GM21786 (cell line): ENCODE measurements around the gene ERICH2.
"Not testable (repeated sequence)": the region's sequence is repeated elsewhere in the genome, so short reads cannot be mapped to it uniquely, and the experiment has no call there.

Experiments used
- ATAC-seq: cut with Tn5 transposase; IDR thresholded peaks from one replicate; pipeline ENCODE4 v1.9.1; 2021; ENCODE audit not compliant: unreplicated experiment

ERICH2 gene, protein sequence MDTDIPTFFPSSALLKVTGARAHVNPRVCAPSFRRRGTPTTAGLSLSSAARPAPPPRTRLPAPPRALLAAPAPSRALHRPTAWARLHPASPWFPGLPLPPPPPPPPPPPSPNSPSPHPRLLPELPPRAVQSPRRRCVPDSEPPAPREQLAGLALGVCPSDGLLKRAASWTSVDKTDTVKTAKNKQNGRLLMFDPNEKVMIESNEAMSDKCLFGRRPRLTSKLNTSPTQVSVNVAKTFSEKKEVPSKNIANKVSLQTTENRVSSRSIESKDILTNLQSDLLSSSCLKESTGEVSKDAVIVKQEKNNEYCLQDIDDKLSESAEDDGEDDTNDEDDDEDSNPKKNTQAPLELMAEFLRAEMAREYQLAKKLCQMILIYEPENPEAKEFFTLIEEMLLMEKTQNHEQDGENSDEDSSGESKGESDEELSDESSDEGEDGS

GRCh38 chr2:170770008-170770605, at the start of gene ERICH2:
TSS of gene ERICH2 (plus strand) at chr2:170770378. CDS start at chr2:170770682, 304 bp downstream.
- ATAC-seq = peak; percentile 49

GRCh38 chr2:170721678-170722077, 48.5 kb upstream of the ERICH2 start:
- ATAC-seq = no peak

GRCh38 chr2:170722301-170722700, 47.9 kb upstream of the ERICH2 start:
- no peak for ATAC-seq

DNA sequence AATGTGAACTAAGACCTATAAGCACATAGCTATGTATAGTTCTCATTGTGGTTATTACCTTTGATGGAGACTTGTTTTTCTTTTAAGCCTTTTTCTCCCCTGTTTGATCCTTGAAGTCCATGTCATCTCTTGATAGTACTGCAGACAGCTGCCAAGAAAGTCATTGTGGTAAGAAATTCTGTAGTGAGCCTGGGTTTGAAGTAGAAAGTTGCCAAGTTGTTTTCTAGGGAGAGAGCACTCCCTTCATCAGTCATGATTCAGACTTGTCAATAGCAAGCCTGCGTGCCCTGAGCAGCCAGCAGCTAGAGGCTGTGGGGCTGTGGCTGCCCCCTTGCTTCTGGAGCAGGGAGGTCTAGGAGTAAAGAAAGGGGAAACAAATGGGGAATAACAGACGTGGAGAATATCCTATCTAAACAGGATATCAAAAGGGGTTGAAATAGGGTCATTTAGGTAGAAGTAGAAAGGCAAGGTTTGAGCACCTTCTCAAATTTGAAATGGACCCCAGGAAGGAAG, 46.7 kb upstream of the ERICH2 start:
- ATAC-seq = no peak

DNA sequence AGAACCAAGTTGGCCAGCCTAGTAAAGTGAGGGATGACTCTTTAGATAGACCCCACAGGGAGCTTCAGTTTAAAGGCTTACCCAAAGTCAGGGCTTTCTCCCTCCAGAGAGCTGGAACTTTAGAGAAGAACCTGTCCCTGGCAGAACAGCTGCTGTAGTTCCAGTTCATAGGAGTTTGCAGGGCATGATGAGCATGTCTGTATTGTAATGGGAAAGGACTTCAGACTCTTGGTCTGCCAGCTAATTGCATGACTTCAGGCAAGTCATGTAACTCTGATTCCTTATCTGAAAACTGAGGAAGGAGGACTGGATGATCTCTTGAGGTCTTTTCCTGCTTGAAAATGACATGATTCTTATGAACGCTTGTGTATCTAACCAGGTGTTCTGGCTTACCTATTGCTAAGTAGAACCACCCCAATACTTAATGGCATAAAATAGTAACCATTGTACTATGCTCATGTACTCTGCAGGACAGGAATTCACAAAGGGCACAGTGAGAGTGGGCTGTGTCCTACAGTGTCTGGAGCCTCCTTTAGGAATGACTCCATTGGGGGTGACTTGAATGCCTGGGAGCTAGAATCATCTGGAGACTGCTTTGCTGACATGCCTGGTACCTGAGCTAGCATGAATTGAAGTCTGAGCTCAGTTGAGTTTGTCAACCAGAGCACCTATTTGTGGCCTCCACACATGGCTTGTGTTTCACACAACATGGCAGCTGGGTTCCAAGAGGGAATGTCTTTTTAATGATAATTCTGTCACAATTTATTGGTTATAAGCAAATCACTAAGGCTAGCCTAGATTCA, 36.2 kb upstream of the ERICH2 start:
- ATAC-seq = no peak

GRCh38 chr2:170734601-170735000, 35.6 kb upstream of the ERICH2 start:
- ATAC-seq = not testable (repeated sequence)

- no peak for ATAC-seq
Observed at GRCh38 chr2:170736628-170737027, 33.5 kb upstream of the ERICH2 start.

GRCh38 chr2:170737406-170737805, 32.8 kb upstream of the ERICH2 start:
- no peak for ATAC-seq

- no peak for ATAC-seq
Observed at GRCh38 chr2:170737821-170738220, 32.4 kb upstream of the ERICH2 start.

DNA sequence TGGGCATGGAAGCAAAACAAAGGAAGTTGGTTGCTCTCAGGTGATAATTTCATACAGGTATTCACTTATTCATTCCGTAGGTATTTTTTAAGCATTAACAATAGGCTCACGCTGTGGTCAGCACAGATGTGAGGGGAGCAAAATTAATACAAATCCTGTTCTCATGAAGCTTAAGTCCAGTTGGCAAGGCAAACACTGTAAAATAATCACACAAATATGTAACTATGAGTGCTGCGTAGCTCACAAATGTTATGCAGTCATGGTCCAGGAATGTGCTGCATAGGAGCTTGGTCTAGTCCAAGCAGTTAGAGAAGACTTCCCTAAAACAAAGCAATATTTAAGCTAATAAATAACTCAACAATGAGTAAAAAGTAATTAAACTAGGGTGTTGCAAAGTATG, 31.1 kb upstream of the ERICH2 start:
- no peak for ATAC-seq

DNA sequence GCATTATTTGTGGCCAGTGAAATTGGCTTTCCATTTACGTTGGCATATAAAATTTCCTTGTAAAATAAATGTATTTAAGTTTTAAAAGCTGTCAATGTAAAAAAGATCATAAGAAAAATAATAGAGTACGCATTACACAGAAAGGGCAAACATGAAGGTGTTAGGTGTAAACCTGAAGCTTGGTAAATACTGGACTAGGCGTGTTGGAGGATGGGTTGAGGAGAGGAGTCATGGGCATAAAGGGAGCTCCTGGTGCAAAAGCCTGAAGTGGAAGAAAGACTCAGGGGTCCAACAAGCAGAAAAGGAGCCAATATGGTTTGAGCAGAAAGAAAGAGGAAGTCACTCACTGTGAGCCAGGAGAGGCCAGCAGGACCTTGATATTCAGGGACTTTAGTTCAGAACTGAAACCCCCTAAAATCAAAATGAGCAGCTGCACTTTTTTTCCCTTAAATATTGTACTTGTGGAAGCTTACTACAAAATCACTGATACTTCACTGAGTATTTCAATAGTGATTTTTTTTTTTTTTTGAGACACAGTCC, 30.6 kb upstream of the ERICH2 start:
- no peak for ATAC-seq

DNA sequence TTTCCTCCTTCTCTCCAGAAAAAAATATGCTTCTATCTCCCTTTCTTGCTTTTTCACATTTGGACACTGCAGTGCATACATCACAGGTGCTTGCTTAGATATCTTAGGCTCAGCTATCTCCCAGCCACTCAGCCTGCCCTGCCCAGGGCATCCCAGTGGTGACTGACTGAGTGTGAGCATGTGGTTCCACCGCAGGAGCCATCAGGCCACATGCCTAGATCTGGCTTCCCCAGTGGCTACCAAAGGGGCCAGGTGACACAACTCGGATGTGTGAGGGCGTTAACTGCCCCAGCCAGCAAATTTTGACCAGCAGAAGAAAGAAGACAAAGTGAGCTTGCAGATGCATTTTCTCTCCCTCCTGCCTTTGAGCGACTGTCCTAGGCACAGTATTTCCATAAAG, 29.5 kb upstream of the ERICH2 start:
- ATAC-seq = no peak

DNA sequence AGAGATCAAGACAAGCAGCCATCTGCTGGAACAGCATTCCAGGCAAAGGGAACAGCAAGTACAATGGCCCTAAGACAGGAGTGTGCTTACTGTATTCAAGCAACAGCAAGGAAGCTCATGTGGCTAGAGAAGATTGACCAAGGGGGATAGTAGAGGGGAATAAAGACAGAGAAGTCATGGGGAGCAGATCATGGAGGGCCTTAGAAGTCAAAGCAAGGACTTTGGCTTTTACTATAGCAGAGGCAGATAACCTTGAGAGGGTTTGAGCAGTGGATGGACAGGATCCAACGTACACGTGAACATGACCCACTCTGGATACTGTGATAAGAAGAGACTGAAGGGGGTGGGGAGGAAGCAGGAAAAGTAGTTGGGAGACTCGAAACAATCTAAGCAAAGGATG, 28.2 kb upstream of the ERICH2 start:
- no peak for ATAC-seq

GRCh38 chr2:170742896-170743529, 27.2 kb upstream of the ERICH2 start:
- no peak for ATAC-seq

DNA sequence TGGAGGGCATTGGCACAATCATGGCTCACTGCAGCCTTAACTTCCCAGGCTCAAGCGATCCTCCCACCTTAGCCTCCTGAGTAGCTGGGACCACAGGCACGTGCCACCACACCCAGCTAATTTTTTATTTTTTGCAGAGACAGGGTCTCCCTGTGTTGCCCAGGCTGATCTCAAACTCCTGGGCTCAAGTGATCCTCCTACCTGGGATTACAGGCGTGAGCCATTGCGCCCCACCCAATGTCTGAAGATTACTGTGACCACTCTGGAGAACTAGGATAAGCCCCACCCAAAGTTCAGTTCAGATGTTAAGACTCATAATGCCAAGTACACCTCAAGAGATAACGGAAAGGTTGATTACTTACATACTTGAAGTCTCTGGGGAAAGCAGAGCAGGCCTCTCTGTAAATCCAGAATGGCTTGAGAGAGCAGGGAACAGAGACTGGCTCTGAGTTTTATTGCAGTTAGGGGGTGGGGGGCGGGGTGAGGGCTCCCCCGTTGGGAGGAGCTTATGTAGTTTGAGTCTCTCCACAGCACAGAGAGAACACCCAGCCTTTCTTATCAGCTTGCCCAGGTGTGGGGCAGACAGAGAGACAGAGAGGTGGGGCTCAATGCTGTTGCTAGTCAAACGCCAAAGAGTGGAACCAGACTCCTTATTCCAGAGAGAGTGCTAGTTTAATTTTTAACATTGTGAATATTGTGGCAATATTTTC, 26.5 kb upstream of the ERICH2 start:
- ATAC-seq = no peak

DNA sequence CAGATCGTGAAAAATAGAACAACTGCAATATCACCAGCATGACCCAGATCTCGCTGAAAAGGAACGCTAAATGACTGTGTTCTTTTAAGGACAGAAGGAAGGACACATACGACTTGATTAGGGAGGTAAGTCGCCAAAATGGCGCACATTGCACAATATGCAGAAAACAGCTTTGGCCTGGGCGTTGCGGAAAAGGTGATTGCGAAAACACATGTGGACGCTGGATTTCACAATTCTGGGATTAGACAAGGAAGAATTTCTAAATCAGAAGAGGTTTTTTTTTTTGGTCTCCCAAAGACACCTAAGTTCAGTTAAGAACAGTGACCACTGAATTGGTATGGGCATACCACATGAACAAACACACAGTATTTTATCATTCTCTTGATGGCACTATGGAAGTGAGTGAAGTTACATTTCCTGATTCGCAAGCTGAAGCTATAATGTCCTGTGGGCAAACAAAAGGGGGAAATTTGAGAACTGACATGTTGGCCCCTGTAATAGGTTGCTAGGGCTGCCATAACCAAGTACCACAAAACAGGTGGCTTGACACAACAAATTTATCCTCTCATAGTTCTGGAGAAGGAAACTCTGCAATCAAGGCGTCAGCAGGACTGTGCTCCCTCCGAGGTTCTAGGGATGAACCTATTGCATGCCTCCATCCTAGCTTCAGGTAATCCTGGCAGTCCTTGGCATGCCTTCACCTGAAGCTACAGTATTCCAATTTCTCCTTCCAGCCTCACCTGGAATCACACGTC, 25.8 kb upstream of the ERICH2 start:
- no peak for ATAC-seq

DNA sequence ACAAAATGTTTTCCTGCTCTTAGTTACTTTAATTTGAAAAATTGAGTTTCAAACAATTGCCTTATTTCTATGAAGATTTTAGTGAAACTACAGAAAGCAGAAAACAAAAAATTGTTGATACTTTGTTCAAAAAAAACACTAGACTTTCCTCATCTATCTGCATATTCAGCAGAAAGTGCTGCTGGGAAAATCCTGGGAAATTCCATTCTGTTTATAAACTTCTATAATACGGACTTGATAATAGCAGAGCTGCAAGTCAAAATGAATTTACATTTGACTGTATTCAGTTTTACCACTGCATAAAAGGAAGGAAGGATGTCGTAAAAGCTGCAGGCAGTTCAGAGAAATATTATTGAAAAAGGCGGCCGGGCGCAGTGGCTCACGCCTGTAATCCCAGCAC, 24.9 kb upstream of the ERICH2 start:
- ATAC-seq = no peak

DNA sequence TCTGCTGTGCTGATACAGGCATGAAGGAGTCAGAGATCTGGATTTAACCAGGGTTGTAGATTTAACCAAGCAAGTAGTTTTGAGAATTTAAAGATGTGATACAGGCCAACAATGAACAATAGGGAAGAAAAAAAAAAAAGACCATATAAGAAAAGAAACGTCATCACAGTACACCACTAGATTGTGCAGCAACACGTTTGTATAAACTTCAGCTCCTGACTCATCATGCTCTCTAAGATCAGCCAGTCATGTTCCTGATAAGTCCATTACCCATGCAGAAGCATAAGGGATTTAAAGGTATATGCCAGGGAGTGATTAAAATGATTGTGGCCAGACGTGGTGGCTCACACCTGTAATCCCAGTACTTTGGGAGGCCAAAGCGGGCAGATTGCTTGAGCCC, 22.3 kb upstream of the ERICH2 start:
- ATAC-seq = no peak

DNA sequence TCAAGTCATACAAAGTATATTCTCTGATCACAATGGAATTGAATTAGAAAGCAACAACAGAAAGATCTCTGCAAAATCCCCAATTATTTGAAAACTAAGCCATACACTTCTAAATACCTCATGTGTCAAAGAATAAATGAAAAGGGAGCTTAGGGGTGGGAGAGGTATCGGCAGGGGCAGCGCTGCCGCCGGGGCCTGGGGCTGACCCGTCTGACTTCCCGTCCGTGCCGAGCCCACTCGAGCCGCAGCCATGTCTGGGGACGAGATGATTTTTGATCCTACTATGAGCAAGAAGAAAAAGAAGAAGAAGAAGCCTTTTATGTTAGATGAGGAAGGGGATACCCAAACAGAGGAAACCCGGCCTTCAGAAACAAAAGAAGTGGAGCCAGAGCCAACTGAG, 18.6 kb upstream of the ERICH2 start:
- not testable (repeated sequence) for ATAC-seq
